ENCODE data around the gene AGPAT1.
"Not testable (repeated sequence)": the region's sequence is repeated elsewhere in the genome, so short reads cannot be mapped to it uniquely, and the experiment has no call there.

AGPAT1 gene

GRCh38 chr6:32212076-32212760, 36.3 kb upstream of the AGPAT1 start:
- TF ChIP-seq CTCF (IDR thresholded peaks at IDR 0.05; ENCODE audit: control insufficient read depth, insufficient read depth, low read depth, low read length, missing control alignments) = no peak
- no peak for DNase-seq (ENCODE audit: low read depth)
- H3K4me3 ChIP-seq (ENCODE audit: control insufficient read depth, low read depth, low read length) = no peak overlapping the region

GRCh38 chr6:32211432-32211831, 35.5 kb upstream of the AGPAT1 start:
- DNase-seq (ENCODE audit: low read depth); H3K4me3 ChIP-seq (ENCODE audit: control insufficient read depth, low read depth, low read length): not testable (repeated sequence)

- TF ChIP-seq CTCF (IDR thresholded peaks at IDR 0.05; ENCODE audit: control insufficient read depth, insufficient read depth, low read depth, low read length, missing control alignments) = no peak
- DNase-seq (ENCODE audit: low read depth) = no peak
- H3K4me3 ChIP-seq (ENCODE audit: control insufficient read depth, low read depth, low read length) = no peak overlapping the region
Observed at GRCh38 chr6:32210191-32210601, 34.3 kb upstream of the AGPAT1 start.

GRCh38 chr6:32208996-32209395, 33.1 kb upstream of the AGPAT1 start:
- no peak for DNase-seq (ENCODE audit: low read depth)
- no peak for TF ChIP-seq CTCF (IDR thresholded peaks at IDR 0.05; ENCODE audit: control insufficient read depth, insufficient read depth, low read depth, low read length, missing control alignments)

GRCh38 chr6:32204268-32204715, 28.4 kb upstream of the AGPAT1 start:
- no peak for TF ChIP-seq CTCF (IDR thresholded peaks at IDR 0.05; ENCODE audit: control insufficient read depth, insufficient read depth, low read depth, low read length, missing control alignments)
- DNase-seq (ENCODE audit: low read depth) = no peak
- H3K4me3 ChIP-seq (ENCODE audit: control insufficient read depth, low read depth, low read length) = no peak overlapping the region

More at GRCh38 chr6:32208996-32209395, 33.1 kb upstream of the AGPAT1 start:
- H3K4me3 ChIP-seq (ENCODE audit: control insufficient read depth, low read depth, low read length) = no peak overlapping the region

- no peak for TF ChIP-seq CTCF (IDR thresholded peaks at IDR 0.05; ENCODE audit: control insufficient read depth, insufficient read depth, low read depth, low read length, missing control alignments)
- DNase-seq (ENCODE audit: low read depth) = no peak
- H3K4me3 ChIP-seq (ENCODE audit: control insufficient read depth, low read depth, low read length) = no peak overlapping the region
Observed at GRCh38 chr6:32203426-32204267, 27.8 kb upstream of the AGPAT1 start.

GRCh38 chr6:32202186-32202585, 26.3 kb upstream of the AGPAT1 start:
- no peak for DNase-seq (ENCODE audit: low read depth)
- no peak for TF ChIP-seq CTCF (IDR thresholded peaks at IDR 0.05; ENCODE audit: control insufficient read depth, insufficient read depth, low read depth, low read length, missing control alignments)
- no peak overlapping the region for H3K4me3 ChIP-seq (ENCODE audit: control insufficient read depth, low read depth, low read length)
